SKM-1 treated with dmso at 0.1 percent for 144 hours (cell line): ENCODE data around the gene PIK3AP1.

Source experiments
- DNase-seq: peaks from one replicate; lab custom pipeline; 2025; ENCODE audit not compliant: unreplicated experiment; lab: John Stamatoyannopoulos, UW

PIK3AP1 gene

DNA sequence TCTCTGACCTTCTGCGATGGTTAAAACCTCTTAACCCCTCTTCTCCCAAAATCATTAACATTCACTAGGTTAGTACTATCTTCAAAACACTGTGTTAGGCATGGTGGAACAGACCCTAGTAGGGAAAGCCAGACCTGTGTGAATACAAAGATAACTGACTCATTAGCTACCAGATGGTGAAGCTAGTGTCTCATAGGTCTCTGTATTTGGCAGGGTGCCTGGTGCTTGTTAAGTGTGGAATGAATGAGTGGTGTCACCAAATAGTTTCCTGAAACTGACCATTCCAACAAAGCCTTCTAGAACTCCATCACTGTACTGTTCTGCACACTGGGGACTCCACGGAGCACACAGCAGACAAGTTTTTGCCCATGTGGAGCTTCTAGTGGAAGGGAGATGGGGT lies 105.8 kb downstream of the PIK3AP1 start:
- DNase-seq = no peak

- DNase-seq = no peak
These were observed 106.7 kb downstream of the PIK3AP1 start for GRCh38 chr10:96613576-96613975.

DNA sequence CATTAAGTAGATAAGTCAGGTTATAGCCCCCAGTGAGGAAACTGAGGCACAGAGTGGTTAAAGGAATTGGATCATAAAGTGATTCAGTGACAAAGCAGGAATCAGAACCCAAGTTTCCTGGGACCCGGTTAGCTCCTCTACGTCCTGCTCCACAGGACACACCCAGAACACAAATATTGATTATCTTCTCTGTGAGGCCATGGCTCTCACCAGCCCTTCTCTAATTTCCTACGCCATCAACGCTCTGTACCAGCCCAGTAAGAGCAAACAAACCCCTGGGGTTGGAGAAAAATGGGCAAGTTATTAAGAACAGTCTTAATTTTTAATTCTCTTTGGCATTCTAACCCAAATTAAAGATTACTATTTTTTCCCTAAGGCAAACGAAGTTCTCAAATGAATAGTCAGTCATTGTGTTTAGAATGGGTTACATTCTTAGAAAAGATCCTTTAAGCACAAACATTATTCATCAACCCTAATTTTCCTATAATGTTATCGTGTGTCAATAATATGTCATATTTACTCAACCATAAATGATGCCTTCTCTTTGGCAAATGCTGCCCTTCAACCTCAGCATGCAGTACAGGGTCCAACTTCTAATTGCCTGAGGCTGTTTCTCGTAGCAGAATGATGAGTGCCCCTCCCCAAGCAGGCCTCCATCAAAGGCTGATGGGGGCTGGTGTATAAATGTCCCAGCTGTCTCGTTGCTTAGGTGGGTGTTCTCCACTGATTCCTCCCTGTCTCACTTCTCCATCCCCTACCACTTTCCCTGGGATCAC lies 108.1 kb downstream of the PIK3AP1 start:
- DNase-seq = no peak

DNA sequence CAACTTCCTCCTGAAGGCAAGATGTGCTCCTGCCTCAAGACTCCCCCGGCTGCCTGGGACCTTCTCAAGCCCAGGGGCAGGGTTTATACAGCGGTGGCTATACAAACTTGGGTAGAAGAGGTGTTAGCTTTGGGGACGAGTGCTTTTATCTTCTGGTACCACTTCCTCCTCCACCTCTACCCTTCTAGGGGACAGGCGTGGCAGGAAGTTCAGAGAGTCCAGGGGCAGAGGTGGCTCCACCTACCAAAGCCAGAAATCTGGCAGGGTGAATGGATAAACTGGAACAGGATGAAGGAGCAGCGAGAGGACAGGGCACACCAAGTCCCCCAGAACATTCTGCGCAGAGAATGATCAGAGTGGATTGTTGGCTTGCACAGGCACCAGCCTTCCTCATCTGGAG lies 109.5 kb downstream of the PIK3AP1 start:
- no peak for DNase-seq

DNA sequence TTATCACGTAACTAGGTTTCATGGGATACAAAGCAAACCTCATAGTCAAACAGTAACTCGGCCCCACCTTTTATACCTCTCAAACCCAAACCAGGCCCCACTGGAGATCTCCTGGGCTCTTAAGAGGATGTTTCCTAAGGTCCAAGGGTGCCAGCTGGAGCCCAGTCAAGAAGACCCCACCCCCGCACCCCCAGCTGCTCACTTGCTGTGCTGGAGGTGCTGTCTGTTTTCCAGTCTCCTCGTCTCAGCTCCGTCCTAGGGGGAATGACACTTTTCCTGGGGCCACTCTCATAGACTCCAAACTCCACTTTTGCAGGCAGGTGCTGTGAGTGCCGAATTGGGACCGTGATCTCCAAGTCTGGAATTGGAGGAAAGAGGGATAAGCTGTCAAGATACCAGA lies 110.8 kb downstream of the PIK3AP1 start:
- no peak for DNase-seq

DNA sequence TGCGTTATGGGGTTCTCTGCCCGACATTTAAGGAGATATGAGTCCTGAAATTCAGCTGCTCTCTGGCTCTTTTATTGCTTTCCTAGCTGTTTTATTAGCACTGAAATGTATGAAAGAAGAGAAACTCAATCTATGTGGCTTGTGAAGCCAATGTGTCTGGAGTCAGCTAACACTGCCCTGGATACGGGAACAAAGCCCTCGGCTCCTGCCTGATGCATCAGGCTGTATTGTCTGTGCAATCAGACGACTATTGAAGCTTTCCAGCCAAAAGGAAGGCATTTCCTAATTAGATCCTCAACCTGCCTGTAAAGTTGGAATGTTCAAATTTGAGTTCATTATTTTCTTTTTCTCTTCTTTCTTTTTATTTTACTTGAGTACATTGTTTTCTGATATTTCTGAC lies 111.5 kb downstream of the PIK3AP1 start:
- DNase-seq = no peak

DNA sequence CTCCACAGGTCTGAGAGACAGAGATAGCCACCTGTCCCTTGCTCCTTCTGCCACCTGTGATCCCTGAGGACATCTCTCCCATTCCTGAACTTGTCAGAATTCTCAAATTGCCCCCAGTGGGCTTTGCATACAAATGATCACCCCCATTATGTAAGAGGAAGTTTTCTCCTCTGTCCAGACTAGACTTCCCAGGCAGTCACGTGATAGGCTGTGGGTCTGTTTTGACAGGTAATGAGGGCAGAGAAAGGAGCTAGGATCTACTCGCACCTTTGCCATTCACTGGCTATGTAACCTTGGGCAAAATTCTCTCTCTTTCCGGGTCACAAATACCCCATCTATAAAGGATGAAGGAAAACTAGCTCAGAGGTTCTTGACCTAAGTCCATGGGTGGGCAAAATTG lies 112.1 kb downstream of the PIK3AP1 start:
- DNase-seq = no peak

DNA sequence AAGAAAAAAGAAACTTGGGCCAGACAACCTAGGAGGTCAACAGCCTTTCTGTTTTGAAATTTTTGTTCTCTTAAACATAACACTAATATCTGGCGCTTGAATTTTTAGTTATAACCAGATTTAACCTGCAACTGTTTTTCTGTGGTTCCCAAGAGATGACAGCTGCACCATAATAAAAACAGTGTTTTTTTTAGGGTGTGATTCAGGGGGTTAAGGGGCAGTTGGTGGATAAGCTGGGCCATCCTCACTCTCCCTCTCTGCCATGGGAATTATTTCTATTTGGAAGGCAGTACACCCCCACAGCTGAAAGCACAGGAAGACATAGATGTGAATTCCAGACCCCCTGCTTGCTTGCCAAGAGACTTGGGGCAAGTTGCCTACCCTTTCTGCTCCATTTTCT lies 113.4 kb downstream of the PIK3AP1 start:
- DNase-seq = no peak

DNA sequence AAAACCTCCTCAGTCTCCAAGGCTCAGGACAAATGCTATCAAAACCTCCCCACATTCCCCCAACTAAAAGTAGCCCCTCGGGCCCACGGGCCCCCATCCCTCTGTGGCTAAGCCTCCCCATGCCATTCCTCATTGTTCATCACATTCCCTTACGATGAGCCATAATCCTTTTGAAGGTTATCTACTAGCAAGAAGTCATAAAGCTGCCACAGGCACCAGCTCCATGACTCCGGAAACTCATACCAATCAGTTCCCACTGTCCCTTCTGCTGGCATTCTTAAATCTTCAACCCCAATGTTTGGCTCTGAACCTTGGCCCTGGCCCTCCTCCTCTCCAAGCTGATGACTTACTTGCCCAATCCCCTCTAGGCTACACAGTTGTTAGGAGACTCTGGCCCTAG lies 114.1 kb downstream of the PIK3AP1 start:
- DNase-seq = no peak

- no peak for DNase-seq
These were observed 120.0 kb downstream of the PIK3AP1 start for GRCh38 chr10:96600337-96600736.

DNA sequence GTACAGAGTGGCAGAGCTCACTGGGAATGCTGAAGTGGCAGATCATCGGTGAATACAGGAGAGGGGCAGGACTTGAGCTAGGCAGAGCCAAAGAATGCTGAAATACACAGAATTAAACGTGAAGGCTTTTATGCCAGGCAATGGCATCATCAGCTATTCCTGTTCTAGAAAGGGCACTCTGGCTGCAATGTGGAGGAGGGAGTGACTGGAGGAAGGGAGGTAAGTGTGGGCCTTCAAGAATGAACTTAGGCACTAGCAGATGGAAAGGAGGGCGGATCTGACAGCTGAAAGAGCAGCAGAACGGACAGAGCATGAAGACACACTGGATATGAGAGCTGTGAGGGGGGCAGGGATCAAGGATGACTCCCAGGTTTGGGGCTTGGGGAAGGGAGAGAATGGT lies 121.5 kb downstream of the PIK3AP1 start:
- no peak for DNase-seq

DNA sequence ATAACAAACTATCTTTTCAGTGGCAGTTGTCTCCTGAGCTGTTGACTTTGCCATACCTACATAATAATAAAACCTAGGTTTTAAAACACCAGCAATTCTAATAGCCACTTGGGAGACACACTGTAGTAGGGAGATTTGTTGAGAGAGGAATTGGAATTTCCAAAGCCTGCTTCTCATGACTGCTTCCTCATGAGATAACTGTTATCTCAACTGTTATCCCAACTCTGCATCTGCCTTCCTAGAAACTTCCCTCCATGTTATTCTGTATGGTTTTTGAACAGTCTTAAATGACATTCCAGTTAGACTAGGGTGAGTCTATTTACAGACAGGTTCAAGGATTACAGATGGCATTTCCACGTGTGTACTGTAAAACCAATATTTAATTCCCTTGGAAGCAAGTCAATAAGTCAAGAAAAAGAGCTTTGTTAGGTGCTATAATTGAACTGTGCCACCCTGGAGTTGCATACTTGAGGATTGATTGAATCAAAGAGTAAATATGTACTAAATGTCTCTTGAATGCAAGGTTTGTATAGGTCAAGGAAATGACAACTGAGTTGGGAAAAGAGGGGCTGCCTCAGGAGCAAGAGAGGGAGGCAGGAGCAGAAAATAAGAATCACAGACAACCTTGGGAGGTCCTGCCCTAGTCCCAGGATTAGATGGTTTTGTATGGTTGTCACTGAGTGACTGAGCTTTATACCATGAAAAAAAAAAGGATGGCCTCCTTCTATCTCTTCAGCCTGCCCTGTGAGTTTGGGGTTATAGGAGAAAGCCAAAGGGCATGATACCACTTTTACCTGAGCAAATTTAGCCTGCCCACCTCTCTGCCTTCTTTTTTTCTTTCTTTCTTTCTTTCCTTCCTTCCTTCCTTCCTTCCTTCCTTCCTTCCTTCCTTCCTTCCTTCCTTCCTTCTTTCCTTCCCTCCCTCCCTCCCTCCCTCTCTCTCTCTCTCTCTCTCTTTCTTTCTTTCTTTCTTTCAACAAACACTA lies 123.6 kb downstream of the PIK3AP1 start:
- no peak for DNase-seq

GRCh38 chr10:96595741-96596140 lies 124.6 kb downstream of the PIK3AP1 start:
- no peak for DNase-seq

DNA sequence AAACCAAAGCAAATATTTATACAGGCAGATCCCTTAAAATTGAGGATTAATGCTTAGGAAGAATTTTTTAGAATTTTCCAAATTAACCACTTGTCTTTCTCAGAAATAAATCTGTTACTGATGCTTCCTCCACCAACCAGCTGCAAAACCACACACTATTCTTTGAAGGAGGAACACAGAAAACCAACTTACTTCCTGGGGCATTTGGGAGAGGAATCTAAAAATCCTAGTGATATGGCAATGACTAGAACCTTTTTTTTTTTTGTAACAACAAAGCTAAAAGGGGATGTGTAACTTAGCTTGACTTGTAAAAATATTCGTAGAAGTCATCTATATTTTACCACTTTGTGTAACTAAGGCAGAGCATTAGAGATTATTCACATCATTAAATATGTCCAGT lies 128.4 kb downstream of the PIK3AP1 start:
- DNase-seq = no peak

DNA sequence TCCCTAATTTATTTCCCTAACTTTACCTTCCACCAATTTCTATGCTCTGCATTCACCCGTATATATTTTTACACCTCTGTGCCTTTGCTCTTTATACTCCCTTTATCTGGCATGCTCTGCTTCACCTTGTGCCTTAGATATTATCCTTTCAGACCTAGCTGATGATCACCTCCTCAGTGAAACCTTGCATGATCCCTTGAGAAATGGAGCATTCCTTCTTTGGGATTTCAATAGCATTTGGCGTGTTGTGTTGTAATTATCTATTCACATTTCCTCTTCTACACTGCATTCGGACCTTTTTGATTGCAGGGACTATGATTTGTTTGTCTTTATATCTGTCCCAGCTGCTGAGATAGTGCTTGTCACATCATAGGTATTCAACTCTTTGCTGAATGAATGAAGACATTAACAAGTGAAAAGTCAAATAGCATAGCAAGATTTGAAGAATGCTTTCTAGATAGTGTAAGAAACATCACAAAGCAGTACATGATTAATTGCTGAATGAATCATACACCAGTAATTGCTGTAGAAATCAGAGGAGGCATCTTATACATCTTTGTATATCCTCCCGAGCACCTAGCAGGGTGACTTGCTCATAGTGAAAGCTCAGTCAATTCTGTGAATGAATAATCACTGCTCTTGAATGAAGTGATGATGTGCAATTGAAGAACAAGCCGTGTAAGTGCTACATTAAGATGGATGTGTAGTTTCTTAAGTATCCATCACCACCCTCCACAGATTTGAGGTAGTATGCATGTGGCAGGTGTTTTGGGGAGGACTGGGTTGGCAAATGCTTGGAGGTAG lies 131.5 kb downstream of the PIK3AP1 start:
- no peak for DNase-seq

DNA sequence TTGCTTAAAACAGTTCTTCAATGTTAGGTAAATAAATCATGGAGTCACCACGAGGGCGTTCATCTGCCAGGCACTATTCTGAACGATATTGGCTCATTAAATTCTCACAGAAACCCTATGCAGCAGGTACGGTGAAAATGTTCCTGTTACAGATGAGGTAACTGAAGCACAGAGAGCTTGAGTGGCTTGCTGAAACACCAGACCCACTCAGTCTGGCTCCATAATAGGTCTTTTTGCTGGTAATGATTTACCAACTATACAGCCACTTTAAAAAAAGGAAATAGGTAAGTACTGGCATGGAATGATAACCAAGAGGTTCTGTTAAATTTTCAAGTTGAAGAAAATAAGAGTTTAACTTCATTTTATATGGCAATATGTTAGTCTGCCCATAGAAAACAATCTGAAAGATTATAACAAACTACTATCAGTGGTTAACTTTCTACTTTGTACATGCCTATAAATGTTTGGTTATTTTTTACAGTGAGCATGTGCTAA lies 132.2 kb downstream of the PIK3AP1 start:
- DNase-seq = no peak

- peak; percentile 38 for DNase-seq
These were observed 132.9 kb downstream of the PIK3AP1 start for GRCh38 chr10:96587264-96588059.

DNA sequence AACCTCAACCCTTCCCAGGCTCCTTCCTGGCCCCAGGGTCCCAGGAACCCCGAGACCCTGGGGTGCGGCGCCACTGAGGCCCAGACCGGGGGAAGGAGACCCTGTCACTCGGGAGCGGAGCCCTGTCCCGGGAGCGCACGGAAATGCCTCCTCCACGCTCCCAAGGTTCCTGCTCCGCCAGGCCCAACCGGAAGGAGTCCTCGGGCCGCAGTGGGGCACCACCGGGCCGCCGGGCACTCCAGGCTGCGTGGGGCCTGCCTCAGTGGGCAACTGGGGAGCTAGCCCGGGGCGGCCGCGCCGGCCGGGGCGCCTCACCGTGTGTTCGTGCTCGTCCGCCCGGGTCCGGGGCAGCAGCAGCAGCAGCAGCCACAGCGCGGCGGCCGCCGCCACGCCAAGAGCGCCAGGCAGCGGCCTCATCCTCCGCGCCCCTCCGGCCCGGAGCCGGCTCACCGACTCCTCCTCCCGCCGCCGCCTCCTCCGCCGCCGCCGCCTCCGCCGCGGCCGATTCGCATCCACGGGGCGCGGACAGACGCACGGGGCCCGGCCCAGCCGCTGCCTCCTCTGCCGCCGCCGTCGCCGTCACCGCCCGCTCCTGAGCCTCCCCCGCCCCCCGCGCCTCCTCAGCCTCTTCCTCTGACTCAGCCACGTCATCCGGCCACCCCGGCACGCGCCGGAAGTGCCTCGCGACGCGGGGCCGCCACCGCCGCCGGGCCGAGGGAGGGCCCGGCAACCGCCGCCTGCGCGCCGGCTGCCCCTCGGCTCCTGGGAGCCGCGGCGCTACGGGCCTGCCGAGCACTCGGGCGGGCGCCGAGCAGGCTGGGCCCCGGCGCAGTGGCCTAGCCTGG lies 133.7 kb downstream of the PIK3AP1 start, which contains the start of gene TM9SF3:
TM9SF3 (minus strand) TSS at position 594 of the 845 bp plus-strand sequence; CDS start at position 417, 177 bp downstream.
- DNase-seq = peak; percentile 79

- no peak for DNase-seq
These were observed 134.4 kb downstream of the PIK3AP1 start for GRCh38 chr10:96585736-96586418.
